ENCODE results near the gene KCNK1.

The KCNK1 gene

GRCh38 chr1:233572896-233573295 lies 41.0 kb upstream of the KCNK1 start:
- no peak overlapping the region for H3K4me3 ChIP-seq (ENCODE audit: control insufficient read depth, low read depth, low read length)
- no peak for TF ChIP-seq CTCF (IDR thresholded peaks at IDR 0.05; ENCODE audit: control insufficient read depth, insufficient read depth, low read depth, low read length, missing control alignments)
- DNase-seq (ENCODE audit: low read depth) = no peak

GRCh38 chr1:233575450-233575849 lies 38.5 kb upstream of the KCNK1 start:
- no peak for TF ChIP-seq CTCF (IDR thresholded peaks at IDR 0.05; ENCODE audit: control insufficient read depth, insufficient read depth, low read depth, low read length, missing control alignments)
- no peak overlapping the region for H3K4me3 ChIP-seq (ENCODE audit: control insufficient read depth, low read depth, low read length)
- no peak for DNase-seq (ENCODE audit: low read depth)

GRCh38 chr1:233582439-233582838 lies 31.5 kb upstream of the KCNK1 start:
- H3K4me3 ChIP-seq (ENCODE audit: control insufficient read depth, low read depth, low read length) = no peak overlapping the region
- TF ChIP-seq CTCF (IDR thresholded peaks at IDR 0.05; ENCODE audit: control insufficient read depth, insufficient read depth, low read depth, low read length, missing control alignments) = no peak
- no peak for DNase-seq (ENCODE audit: low read depth)

- TF ChIP-seq CTCF (IDR thresholded peaks at IDR 0.05; ENCODE audit: control insufficient read depth, insufficient read depth, low read depth, low read length, missing control alignments) = no peak
- no peak for DNase-seq (ENCODE audit: low read depth)
- no peak overlapping the region for H3K4me3 ChIP-seq (ENCODE audit: control insufficient read depth, low read depth, low read length)
Measured at GRCh38 chr1:233584376-233584775, 29.5 kb upstream of the KCNK1 start.

GRCh38 chr1:233584931-233585330 lies 29.0 kb upstream of the KCNK1 start:
- no peak for DNase-seq (ENCODE audit: low read depth)
- TF ChIP-seq CTCF (IDR thresholded peaks at IDR 0.05; ENCODE audit: control insufficient read depth, insufficient read depth, low read depth, low read length, missing control alignments) = no peak
- no peak overlapping the region for H3K4me3 ChIP-seq (ENCODE audit: control insufficient read depth, low read depth, low read length)

- no peak for DNase-seq (ENCODE audit: low read depth)
- H3K4me3 ChIP-seq (ENCODE audit: control insufficient read depth, low read depth, low read length) = no peak overlapping the region
Measured at GRCh38 chr1:233586301-233586700, 27.6 kb upstream of the KCNK1 start.

More at GRCh38 chr1:233586301-233586700, 27.6 kb upstream of the KCNK1 start:
- no peak for TF ChIP-seq CTCF (IDR thresholded peaks at IDR 0.05; ENCODE audit: control insufficient read depth, insufficient read depth, low read depth, low read length, missing control alignments)
